Amygdala (tissue), 56 donors: ENCODE results near the gene KCNJ1.

ENCODE experiments used
- DNase-seq, 56 donors: peaks; one replicate each; lab custom pipeline; 2025; lab: John Stamatoyannopoulos, UW

The KCNJ1 gene

GRCh38 chr11:128827191-128827893 lies 39.8 kb downstream of the KCNJ1 start:
- DNase-seq = no peak

- DNase-seq = no peak
Measured at GRCh38 chr11:128825050-128825784, 41.9 kb downstream of the KCNJ1 start.

GRCh38 chr11:128824191-128825049 lies 42.7 kb downstream of the KCNJ1 start:
- DNase-seq = peak in 3 of 56 donors; percentile 9 to 27 (median 25)

- DNase-seq = no peak
Measured at GRCh38 chr11:128823753-128824152, 43.3 kb downstream of the KCNJ1 start.

- DNase-seq = no peak
Measured at GRCh38 chr11:128822130-128822529, 45.0 kb downstream of the KCNJ1 start.

GRCh38 chr11:128821556-128821955 lies 45.5 kb downstream of the KCNJ1 start:
- no peak for DNase-seq

GRCh38 chr11:128819198-128819597 lies 47.9 kb downstream of the KCNJ1 start:
- no peak for DNase-seq

GRCh38 chr11:128814856-128815705 lies 52.0 kb downstream of the KCNJ1 start:
- no peak for DNase-seq

- no peak for DNase-seq
Measured at GRCh38 chr11:128813729-128814128, 53.4 kb downstream of the KCNJ1 start.

GRCh38 chr11:128810784-128811514 lies 56.1 kb downstream of the KCNJ1 start:
- no peak for DNase-seq

GRCh38 chr11:128809128-128809527 lies 58.0 kb downstream of the KCNJ1 start:
- no peak for DNase-seq

- no peak for DNase-seq
Measured at GRCh38 chr11:128807909-128808308, 59.2 kb downstream of the KCNJ1 start.

GRCh38 chr11:128806506-128807261 lies 60.4 kb downstream of the KCNJ1 start:
- DNase-seq = no peak

GRCh38 chr11:128804481-128804880 lies 62.6 kb downstream of the KCNJ1 start:
- DNase-seq = no peak

- DNase-seq = no peak
Measured at GRCh38 chr11:128803449-128804245, 63.4 kb downstream of the KCNJ1 start.

- no peak for DNase-seq
Measured at GRCh38 chr11:128803011-128803410, 64.1 kb downstream of the KCNJ1 start.

- no peak for DNase-seq
Measured at GRCh38 chr11:128802358-128802981, 64.6 kb downstream of the KCNJ1 start.
